Peyer's patch (tissue), 4 donors: Measurements from ENCODE around the gene ASPHD2.

Experiments used
- CTCF ChIP-seq, 6 experiments: fragments of 450-650 bp in 4 of 6; fragments of 200-600 bp in 2 of 6; sonication (generic) in 1 of 6; IDR thresholded peaks; one replicate each; pipeline ENCODE4 v1.5.1; 2017 to 2019; ENCODE audit warnings: antibody characterized with exemption in 6 of 6, mild to moderate bottlenecking in 3 of 6, moderate library complexity in 1 of 6
- POLR2A ChIP-seq, 2 donors: fragments of 450-650 bp; IDR thresholded peaks; one replicate each; pipeline ENCODE4 v1.5.1; 2017; ENCODE audit warnings: antibody characterized with exemption in 2 of 2, mild to moderate bottlenecking in 2 of 2, moderate library complexity in 2 of 2

- no peak for TF ChIP-seq CTCF (IDR thresholded peaks at IDR 0.05)
- no peak for TF ChIP-seq POLR2A (IDR thresholded peaks at IDR 0.05)
Observed at GRCh38 chr22:26460202-26460601, 31.1 kb downstream of the ASPHD2 start.
